HepG2 (cell line): ENCODE measurements around the gene HPD. TPM values are rescaled to one million over a fixed set of nuclear protein-coding genes. Genes with fewer than 3 reads are reported as not detected.
A peak's percentile ranks its signal among the peaks of the same experiment; 100 is the strongest.

Experiments
- DMAP1 ChIP-seq: IDR thresholded peaks from 2 replicates; pipeline ENCODE4 v1.6.1; 2016
- IKZF1 ChIP-seq: fragments of 450-650 bp; IDR thresholded peaks from 2 replicates; pipeline ENCODE4 v1.7.1; 2016
- MAFG ChIP-seq: sonication (generic); formaldehyde crosslinking; IDR thresholded peaks from 2 replicates; pipeline ENCODE4 v1.5.1; 2020; ENCODE audit warnings: mild to moderate bottlenecking, missing genetic modification reagents
- MTA1 ChIP-seq: sonication (generic); formaldehyde crosslinking; IDR thresholded peaks from 2 replicates; pipeline ENCODE4 v1.4.0; 2020; ENCODE audit warnings: missing genetic modification reagents, mild to moderate bottlenecking, borderline replicate concordance
- MXI1 ChIP-seq: IDR thresholded peaks from 3 replicates; pipeline ENCODE4 v1.6.1; 2012; ENCODE audit warnings: low read depth, low read length, inconsistent platforms, borderline replicate concordance
- SKI ChIP-seq: fragments of 450-650 bp; IDR thresholded peaks from one replicate; pipeline ENCODE4 v1.6.1; 2018; ENCODE audit warnings: mild to moderate bottlenecking; ENCODE audit not compliant: partially characterized antibody
- SOX5 ChIP-seq: IDR thresholded peaks from 2 replicates; pipeline ENCODE4 v1.6.1; 2016; ENCODE audit warnings: borderline replicate concordance
- TCF12 ChIP-seq, 2 experiments: fragments of 450-650 bp in 1 of 2; sonication (generic) in 1 of 2; formaldehyde crosslinking in 1 of 2; IDR thresholded peaks; 2 replicates each; pipeline versions ENCODE4 v1.6.1 to v1.8.0; 2017 to 2022; ENCODE audit warnings: antibody characterized with exemption in 1 of 2, mild to moderate bottlenecking in 1 of 2, missing genetic modification reagents in 1 of 2, moderate library complexity in 1 of 2
- ZC3H4 ChIP-seq: sonication (generic); formaldehyde crosslinking; IDR thresholded peaks from 2 replicates; pipeline ENCODE4 v1.4.0; 2020; ENCODE audit warnings: missing genetic modification reagents, borderline replicate concordance
- ZNF10 ChIP-seq: sonication (generic); formaldehyde crosslinking; IDR thresholded peaks from 2 replicates; pipeline ENCODE4 v1.4.0; 2020; ENCODE audit warnings: mild to moderate bottlenecking, low read depth, missing genetic modification reagents, borderline replicate concordance
- ZNF12 ChIP-seq: sonication (generic); formaldehyde crosslinking; IDR thresholded peaks from 2 replicates; pipeline ENCODE4 v1.5.0; 2020; ENCODE audit warnings: missing genetic modification reagents
- ZNF460 ChIP-seq: sonication (generic); formaldehyde crosslinking; IDR thresholded peaks from 2 replicates; pipeline ENCODE4 v1.5.1; 2020; ENCODE audit warnings: missing genetic modification reagents, mild to moderate bottlenecking, borderline replicate concordance
- ZNF589 ChIP-seq: sonication (generic); formaldehyde crosslinking; conservative IDR thresholded peaks from 2 replicates; pipeline ENCODE4 v1.8.0; 2022; ENCODE audit warnings: mild to moderate bottlenecking, moderate library complexity, missing genetic modification reagents
- ZNF709 ChIP-seq: sonication (generic); formaldehyde crosslinking; IDR thresholded peaks from 2 replicates; pipeline ENCODE4 v1.5.0; 2020; ENCODE audit warnings: mild to moderate bottlenecking, missing genetic modification reagents
- polyA plus RNA-seq, 8 experiments: library from polyadenylated mRNA; depleted of rRNA in 3 of 8; stranded (reverse) in 7 of 8; unstranded in 1 of 8; fragments of >200 nt; fragmentation: Illumina TruSeq in 4 of 8; extraction: Trizol in 4 of 8; gene quantifications; 2 replicates each; pipeline versions ENCODE4 v1.2.1 to v1.2.3, GENCODE V29; 2011 to 2016; ENCODE audit warnings: low read depth in 4 of 8, missing spikeins in 1 of 8, mixed read lengths in 1 of 8; ENCODE audit not compliant: insufficient read depth in 1 of 8
- total RNA-seq, 5 experiments: library from RNA; depleted of rRNA; stranded (reverse); fragments of >200 nt; fragmentation: Illumina TruSeq; extraction: Trizol; gene quantifications; 2 replicates each; pipeline ENCODE4 v1.2.3, GENCODE V29; 2016; ENCODE audit warnings: low read depth in 1 of 5
- TF ChIP-seq, protein P1 (sequence below): sonication (generic); formaldehyde crosslinking; IDR thresholded peaks from 2 replicates; pipeline ENCODE4 v1.4.0; 2020; ENCODE audit warnings: missing genetic modification reagents
- TF ChIP-seq, protein P2 (sequence below): sonication (generic); formaldehyde crosslinking; IDR thresholded peaks from 2 replicates; pipeline ENCODE4 v1.5.1; 2020; ENCODE audit warnings: mild to moderate bottlenecking, moderate library complexity, missing genetic modification reagents
- TF ChIP-seq, protein P3 (sequence below): sonication (generic); formaldehyde crosslinking; IDR thresholded peaks from 2 replicates; pipeline ENCODE4 v1.5.1; 2020; ENCODE audit warnings: mild to moderate bottlenecking, missing genetic modification reagents, moderate library complexity
- TF ChIP-seq, protein P4 (sequence below): sonication (generic); formaldehyde crosslinking; IDR thresholded peaks from 2 replicates; pipeline ENCODE4 v1.5.0; 2020; ENCODE audit warnings: missing genetic modification reagents
- TF ChIP-seq, protein P5 (sequence below), 2 experiments: sonication (generic) in 1 of 2; formaldehyde crosslinking in 1 of 2; IDR thresholded peaks; 2 replicates each; pipeline versions ENCODE4 v1.4.0 to v1.6.1; 2018 to 2020; ENCODE audit warnings: missing genetic modification reagents in 2 of 2, borderline replicate concordance in 1 of 2, low read depth in 1 of 2, mild to moderate bottlenecking in 1 of 2, missing biosample characterization in 1 of 2
- TF ChIP-seq, protein P6 (sequence below): sonication (generic); formaldehyde crosslinking; IDR thresholded peaks from 2 replicates; pipeline ENCODE4 v1.8.0; 2022; ENCODE audit warnings: mild to moderate bottlenecking, missing genetic modification reagents, moderate library complexity
- TF ChIP-seq, protein P7 (sequence below): IDR thresholded peaks from 2 replicates; pipeline ENCODE4 v1.6.1; 2012; ENCODE audit warnings: inconsistent platforms

Gene HPD
- total and polyA plus RNA-seq, 2 of the 13 experiments (the other 11 are each of a cell fraction or from before 2014, with no cell fraction given) = 120 to 195 TPM

DNA sequence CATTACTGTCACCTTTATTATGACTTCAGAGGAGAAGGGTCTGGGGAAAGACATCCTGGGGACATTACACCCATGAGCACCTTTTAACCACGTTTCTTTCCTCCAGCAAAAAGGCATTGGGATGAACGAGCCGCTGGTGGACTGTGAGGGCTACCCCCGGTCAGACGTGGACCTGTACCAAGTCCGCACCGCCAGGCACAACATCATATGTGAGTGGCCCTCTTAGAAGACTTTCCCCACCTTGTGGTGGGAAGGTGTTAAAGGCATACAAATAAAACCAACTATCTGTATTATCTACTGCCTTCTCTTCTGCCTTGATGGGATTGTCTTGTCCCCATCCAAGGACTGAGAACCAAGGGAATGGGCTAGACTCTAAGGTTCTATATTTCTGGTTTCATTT is 36.0 kb upstream of the HPD start (continued):
- TF ChIP-seq TCF12 (IDR thresholded peaks at IDR 0.05) = no peak
- TF ChIP-seq TCF12 (CRISPR knock-in tag; IDR thresholded peaks at IDR 0.05) = no peak
- TF ChIP-seq, protein P1, sequence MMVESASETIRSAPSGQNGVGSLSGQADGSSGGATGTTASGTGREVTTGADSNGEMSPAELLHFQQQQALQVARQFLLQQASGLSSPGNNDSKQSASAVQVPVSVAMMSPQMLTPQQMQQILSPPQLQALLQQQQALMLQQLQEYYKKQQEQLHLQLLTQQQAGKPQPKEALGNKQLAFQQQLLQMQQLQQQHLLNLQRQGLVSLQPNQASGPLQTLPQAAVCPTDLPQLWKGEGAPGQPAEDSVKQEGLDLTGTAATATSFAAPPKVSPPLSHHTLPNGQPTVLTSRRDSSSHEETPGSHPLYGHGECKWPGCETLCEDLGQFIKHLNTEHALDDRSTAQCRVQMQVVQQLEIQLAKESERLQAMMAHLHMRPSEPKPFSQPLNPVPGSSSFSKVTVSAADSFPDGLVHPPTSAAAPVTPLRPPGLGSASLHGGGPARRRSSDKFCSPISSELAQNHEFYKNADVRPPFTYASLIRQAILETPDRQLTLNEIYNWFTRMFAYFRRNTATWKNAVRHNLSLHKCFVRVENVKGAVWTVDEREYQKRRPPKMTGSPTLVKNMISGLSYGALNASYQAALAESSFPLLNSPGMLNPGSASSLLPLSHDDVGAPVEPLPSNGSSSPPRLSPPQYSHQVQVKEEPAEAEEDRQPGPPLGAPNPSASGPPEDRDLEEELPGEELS = 0 out of 2 replicates have a peak, but pooled peaks have one; percentile 15
- TF ChIP-seq, protein P2, sequence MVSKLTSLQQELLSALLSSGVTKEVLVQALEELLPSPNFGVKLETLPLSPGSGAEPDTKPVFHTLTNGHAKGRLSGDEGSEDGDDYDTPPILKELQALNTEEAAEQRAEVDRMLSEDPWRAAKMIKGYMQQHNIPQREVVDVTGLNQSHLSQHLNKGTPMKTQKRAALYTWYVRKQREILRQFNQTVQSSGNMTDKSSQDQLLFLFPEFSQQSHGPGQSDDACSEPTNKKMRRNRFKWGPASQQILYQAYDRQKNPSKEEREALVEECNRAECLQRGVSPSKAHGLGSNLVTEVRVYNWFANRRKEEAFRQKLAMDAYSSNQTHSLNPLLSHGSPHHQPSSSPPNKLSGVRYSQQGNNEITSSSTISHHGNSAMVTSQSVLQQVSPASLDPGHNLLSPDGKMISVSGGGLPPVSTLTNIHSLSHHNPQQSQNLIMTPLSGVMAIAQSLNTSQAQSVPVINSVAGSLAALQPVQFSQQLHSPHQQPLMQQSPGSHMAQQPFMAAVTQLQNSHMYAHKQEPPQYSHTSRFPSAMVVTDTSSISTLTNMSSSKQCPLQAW (CRISPR knock-in tag) = 0 out of 2 replicates have a peak, but pooled peaks have one; percentile 60
- TF ChIP-seq, protein P3, sequence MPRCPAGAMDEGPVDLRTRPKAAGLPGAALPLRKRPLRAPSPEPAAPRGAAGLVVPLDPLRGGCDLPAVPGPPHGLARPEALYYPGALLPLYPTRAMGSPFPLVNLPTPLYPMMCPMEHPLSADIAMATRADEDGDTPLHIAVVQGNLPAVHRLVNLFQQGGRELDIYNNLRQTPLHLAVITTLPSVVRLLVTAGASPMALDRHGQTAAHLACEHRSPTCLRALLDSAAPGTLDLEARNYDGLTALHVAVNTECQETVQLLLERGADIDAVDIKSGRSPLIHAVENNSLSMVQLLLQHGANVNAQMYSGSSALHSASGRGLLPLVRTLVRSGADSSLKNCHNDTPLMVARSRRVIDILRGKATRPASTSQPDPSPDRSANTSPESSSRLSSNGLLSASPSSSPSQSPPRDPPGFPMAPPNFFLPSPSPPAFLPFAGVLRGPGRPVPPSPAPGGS = no peak
- TF ChIP-seq ZNF12 (CRISPR knock-in tag) = no peak
- TF ChIP-seq SKI = no peak
- TF ChIP-seq, protein P4, sequence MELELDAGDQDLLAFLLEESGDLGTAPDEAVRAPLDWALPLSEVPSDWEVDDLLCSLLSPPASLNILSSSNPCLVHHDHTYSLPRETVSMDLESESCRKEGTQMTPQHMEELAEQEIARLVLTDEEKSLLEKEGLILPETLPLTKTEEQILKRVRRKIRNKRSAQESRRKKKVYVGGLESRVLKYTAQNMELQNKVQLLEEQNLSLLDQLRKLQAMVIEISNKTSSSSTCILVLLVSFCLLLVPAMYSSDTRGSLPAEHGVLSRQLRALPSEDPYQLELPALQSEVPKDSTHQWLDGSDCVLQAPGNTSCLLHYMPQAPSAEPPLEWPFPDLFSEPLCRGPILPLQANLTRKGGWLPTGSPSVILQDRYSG (CRISPR knock-in tag) = no peak
- TF ChIP-seq, protein P5, sequence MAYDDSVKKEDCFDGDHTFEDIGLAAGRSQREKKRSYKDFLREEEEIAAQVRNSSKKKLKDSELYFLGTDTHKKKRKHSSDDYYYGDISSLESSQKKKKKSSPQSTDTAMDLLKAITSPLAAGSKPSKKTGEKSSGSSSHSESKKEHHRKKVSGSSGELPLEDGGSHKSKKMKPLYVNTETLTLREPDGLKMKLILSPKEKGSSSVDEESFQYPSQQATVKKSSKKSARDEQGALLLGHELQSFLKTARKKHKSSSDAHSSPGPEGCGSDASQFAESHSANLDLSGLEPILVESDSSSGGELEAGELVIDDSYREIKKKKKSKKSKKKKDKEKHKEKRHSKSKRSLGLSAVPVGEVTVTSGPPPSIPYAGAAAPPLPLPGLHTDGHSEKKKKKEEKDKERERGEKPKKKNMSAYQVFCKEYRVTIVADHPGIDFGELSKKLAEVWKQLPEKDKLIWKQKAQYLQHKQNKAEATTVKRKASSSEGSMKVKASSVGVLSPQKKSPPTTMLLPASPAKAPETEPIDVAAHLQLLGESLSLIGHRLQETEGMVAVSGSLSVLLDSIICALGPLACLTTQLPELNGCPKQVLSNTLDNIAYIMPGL (CRISPR knock-in tag; IDR thresholded peaks at IDR 0.05; ENCODE audit: borderline replicate concordance in 1 of 2, low read depth in 1 of 2) = peak; percentile 31; a peak in 1 of 4 replicates
- no peak for TF ChIP-seq ZNF709 (CRISPR knock-in tag)
- no peak for TF ChIP-seq ZNF460 (CRISPR knock-in tag)
- peak; percentile 62; the same call in 1 of the 3 replicates for TF ChIP-seq MXI1
- TF ChIP-seq DMAP1 (CRISPR knock-in tag) = 0 out of 2 replicates have a peak, but pooled peaks have one; percentile 25
- no peak for TF ChIP-seq MAFG (CRISPR knock-in tag)
- TF ChIP-seq, protein P6, sequence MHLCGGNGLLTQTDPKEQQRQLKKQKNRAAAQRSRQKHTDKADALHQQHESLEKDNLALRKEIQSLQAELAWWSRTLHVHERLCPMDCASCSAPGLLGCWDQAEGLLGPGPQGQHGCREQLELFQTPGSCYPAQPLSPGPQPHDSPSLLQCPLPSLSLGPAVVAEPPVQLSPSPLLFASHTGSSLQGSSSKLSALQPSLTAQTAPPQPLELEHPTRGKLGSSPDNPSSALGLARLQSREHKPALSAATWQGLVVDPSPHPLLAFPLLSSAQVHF (CRISPR knock-in tag) = no peak
- TF ChIP-seq IKZF1 = no peak
- TF ChIP-seq, protein P7, sequence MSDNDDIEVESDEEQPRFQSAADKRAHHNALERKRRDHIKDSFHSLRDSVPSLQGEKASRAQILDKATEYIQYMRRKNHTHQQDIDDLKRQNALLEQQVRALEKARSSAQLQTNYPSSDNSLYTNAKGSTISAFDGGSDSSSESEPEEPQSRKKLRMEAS = 0 out of 2 replicates have a peak, but pooled peaks have one; percentile 16
- no peak for TF ChIP-seq ZNF10 (CRISPR knock-in tag)
- TF ChIP-seq MTA1 = no peak
- TF ChIP-seq ZC3H4 (CRISPR knock-in tag) = no peak
- no peak for TF ChIP-seq ZNF589 (CRISPR knock-in tag)
- TF ChIP-seq SOX5 (CRISPR knock-in tag) = 0 out of 2 replicates have a peak, but pooled peaks have one; percentile 34
